ENCODE measurements around the gene ARHGAP10.

ARHGAP10 gene

GRCh38 chr4:147833741-147834140 is 101.9 kb downstream of the ARHGAP10 start:
- no peak for DNase-seq (ENCODE audit: low read depth)
- no peak for TF ChIP-seq CTCF (IDR thresholded peaks at IDR 0.05; ENCODE audit: low read depth, low read length, missing control alignments)
- H3K4me3 ChIP-seq (ENCODE audit: low read depth, low read length) = no peak overlapping the region

GRCh38 chr4:147834480-147834879 is 102.6 kb downstream of the ARHGAP10 start:
- no peak for TF ChIP-seq CTCF (IDR thresholded peaks at IDR 0.05; ENCODE audit: low read depth, low read length, missing control alignments)
- no peak for DNase-seq (ENCODE audit: low read depth)
- H3K4me3 ChIP-seq (ENCODE audit: low read depth, low read length) = no peak overlapping the region

- no peak for DNase-seq (ENCODE audit: low read depth)
- no peak for TF ChIP-seq CTCF (IDR thresholded peaks at IDR 0.05; ENCODE audit: low read depth, low read length, missing control alignments)
- no peak overlapping the region; the same call in 1 of the 2 replicates for H3K4me3 ChIP-seq (ENCODE audit: low read depth, low read length)
Observed at GRCh38 chr4:147836807-147837206, 104.9 kb downstream of the ARHGAP10 start.

- no peak overlapping the region for H3K4me3 ChIP-seq (ENCODE audit: low read depth, low read length)
- DNase-seq (ENCODE audit: low read depth) = no peak
Observed at GRCh38 chr4:147837435-147837834, 105.5 kb downstream of the ARHGAP10 start.

GRCh38 chr4:147837854-147838253 is 106.0 kb downstream of the ARHGAP10 start:
- no peak overlapping the region for H3K4me3 ChIP-seq (ENCODE audit: low read depth, low read length)
- DNase-seq (ENCODE audit: low read depth) = no peak
- no peak for TF ChIP-seq CTCF (IDR thresholded peaks at IDR 0.05; ENCODE audit: low read depth, low read length, missing control alignments)

More at GRCh38 chr4:147837435-147837834, 105.5 kb downstream of the ARHGAP10 start:
- peak; percentile 38 for TF ChIP-seq CTCF (IDR thresholded peaks at IDR 0.05; ENCODE audit: low read depth, low read length, missing control alignments)

- DNase-seq (ENCODE audit: low read depth) = no peak
- no peak overlapping the region for H3K4me3 ChIP-seq (ENCODE audit: low read depth, low read length)
- TF ChIP-seq CTCF (IDR thresholded peaks at IDR 0.05; ENCODE audit: low read depth, low read length, missing control alignments) = no peak
Observed at GRCh38 chr4:147839200-147839599, 107.3 kb downstream of the ARHGAP10 start.

- no peak for DNase-seq (ENCODE audit: low read depth)
- H3K4me3 ChIP-seq (ENCODE audit: low read depth, low read length) = no peak overlapping the region
- TF ChIP-seq CTCF (IDR thresholded peaks at IDR 0.05; ENCODE audit: low read depth, low read length, missing control alignments) = no peak
Observed at GRCh38 chr4:147839663-147840062, 107.8 kb downstream of the ARHGAP10 start.
